Measurements from ENCODE around the gene PLEKHA4. TPM values are rescaled to one million over a fixed set of nuclear protein-coding genes. Genes with fewer than 3 reads are reported as not detected.

Gene PLEKHA4
- total and polyA plus RNA-seq, 2 of the 13 experiments (the other 11 are each of a cell fraction or from before 2014, with no cell fraction given): 4.8 to 6.0 TPM

DNA sequence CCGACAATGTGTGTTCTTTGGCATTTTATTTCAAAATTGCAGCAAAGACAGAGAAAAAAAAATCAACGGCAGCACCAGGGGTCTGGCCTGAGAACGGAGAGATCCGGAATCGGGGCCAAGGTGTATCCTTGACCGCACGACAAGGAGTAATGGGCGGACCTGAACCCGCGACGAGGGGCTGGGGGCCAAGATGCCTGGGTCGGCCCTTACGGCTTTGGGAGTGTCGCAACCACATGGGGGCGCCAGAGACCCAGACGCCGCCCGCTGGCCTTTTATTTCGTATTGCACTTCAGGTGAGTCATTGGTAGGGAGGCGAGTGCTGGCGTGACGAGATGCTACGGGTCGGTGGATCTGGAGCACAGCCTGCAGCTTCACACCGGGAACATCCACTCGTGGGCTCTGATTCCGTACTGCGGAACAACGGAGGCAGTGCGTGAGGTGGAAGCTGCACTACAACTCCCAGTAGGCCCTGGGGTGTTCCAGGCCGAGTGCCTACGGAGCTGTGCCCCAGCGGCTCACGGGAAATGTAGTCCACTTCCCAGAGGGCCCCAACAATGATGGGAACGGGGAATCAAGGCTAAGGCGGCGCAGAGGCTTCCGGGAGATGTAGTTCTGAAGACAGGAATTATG is 73.2 kb downstream of the PLEKHA4 start (continued):
- TF ChIP-seq, protein P1, sequence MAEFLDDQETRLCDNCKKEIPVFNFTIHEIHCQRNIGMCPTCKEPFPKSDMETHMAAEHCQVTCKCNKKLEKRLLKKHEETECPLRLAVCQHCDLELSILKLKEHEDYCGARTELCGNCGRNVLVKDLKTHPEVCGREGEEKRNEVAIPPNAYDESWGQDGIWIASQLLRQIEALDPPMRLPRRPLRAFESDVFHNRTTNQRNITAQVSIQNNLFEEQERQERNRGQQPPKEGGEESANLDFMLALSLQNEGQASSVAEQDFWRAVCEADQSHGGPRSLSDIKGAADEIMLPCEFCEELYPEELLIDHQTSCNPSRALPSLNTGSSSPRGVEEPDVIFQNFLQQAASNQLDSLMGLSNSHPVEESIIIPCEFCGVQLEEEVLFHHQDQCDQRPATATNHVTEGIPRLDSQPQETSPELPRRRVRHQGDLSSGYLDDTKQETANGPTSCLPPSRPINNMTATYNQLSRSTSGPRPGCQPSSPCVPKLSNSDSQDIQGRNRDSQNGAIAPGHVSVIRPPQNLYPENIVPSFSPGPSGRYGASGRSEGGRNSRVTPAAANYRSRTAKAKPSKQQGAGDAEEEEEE (CRISPR knock-in tag; IDR thresholded peaks at IDR 0.05; ENCODE audit: borderline replicate concordance): no peak
- TF ChIP-seq, protein P2, sequence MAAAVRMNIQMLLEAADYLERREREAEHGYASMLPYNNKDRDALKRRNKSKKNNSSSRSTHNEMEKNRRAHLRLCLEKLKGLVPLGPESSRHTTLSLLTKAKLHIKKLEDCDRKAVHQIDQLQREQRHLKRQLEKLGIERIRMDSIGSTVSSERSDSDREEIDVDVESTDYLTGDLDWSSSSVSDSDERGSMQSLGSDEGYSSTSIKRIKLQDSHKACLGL (CRISPR knock-in tag; IDR thresholded peaks at IDR 0.05): no peak
- TF ChIP-seq REL (CRISPR knock-in tag; conservative IDR thresholded peaks at IDR 0.05) (no peak), EEA1 (CRISPR knock-in tag; IDR thresholded peaks at IDR 0.05; ENCODE audit: borderline replicate concordance) (0 out of 2 replicates have a peak, but pooled peaks have one; percentile 34), NR3C1 (CRISPR knock-in tag; IDR thresholded peaks at IDR 0.05) (no peak), ZBTB7B (CRISPR knock-in tag; IDR thresholded peaks at IDR 0.05) (no peak), SOX5 (CRISPR knock-in tag; IDR thresholded peaks at IDR 0.05; ENCODE audit: borderline replicate concordance) (no peak), NFIB (CRISPR knock-in tag; IDR thresholded peaks at IDR 0.05; ENCODE audit: borderline replicate concordance) (no peak), POLR2AphosphoS5 (IDR thresholded peaks at IDR 0.05; ENCODE audit: low read depth, low read length) (no peak), ZNF720 (CRISPR knock-in tag; IDR thresholded peaks at IDR 0.05) (no peak), ZNF34 (CRISPR knock-in tag; IDR thresholded peaks at IDR 0.05; ENCODE audit: borderline replicate concordance) (no peak), STAT5B (CRISPR knock-in tag; IDR thresholded peaks at IDR 0.05) (no peak), ZNF570 (CRISPR knock-in tag; IDR thresholded peaks at IDR 0.05; ENCODE audit: borderline replicate concordance) (no peak), WIZ (CRISPR knock-in tag; IDR thresholded peaks at IDR 0.05) (no peak), ZNF552 (CRISPR knock-in tag; IDR thresholded peaks at IDR 0.05; ENCODE audit: borderline replicate concordance) (no peak), GABPB1 (CRISPR knock-in tag; IDR thresholded peaks at IDR 0.05) (peak; percentile 90), ZMYM2 (CRISPR knock-in tag; IDR thresholded peaks at IDR 0.05) (peak; percentile 77), ZNF251 (CRISPR knock-in tag; IDR thresholded peaks at IDR 0.05) (no peak), SUZ12 (IDR thresholded peaks at IDR 0.05; ENCODE audit: low read depth, low read length) (peak; percentile 99)
- TF ChIP-seq, protein P3, sequence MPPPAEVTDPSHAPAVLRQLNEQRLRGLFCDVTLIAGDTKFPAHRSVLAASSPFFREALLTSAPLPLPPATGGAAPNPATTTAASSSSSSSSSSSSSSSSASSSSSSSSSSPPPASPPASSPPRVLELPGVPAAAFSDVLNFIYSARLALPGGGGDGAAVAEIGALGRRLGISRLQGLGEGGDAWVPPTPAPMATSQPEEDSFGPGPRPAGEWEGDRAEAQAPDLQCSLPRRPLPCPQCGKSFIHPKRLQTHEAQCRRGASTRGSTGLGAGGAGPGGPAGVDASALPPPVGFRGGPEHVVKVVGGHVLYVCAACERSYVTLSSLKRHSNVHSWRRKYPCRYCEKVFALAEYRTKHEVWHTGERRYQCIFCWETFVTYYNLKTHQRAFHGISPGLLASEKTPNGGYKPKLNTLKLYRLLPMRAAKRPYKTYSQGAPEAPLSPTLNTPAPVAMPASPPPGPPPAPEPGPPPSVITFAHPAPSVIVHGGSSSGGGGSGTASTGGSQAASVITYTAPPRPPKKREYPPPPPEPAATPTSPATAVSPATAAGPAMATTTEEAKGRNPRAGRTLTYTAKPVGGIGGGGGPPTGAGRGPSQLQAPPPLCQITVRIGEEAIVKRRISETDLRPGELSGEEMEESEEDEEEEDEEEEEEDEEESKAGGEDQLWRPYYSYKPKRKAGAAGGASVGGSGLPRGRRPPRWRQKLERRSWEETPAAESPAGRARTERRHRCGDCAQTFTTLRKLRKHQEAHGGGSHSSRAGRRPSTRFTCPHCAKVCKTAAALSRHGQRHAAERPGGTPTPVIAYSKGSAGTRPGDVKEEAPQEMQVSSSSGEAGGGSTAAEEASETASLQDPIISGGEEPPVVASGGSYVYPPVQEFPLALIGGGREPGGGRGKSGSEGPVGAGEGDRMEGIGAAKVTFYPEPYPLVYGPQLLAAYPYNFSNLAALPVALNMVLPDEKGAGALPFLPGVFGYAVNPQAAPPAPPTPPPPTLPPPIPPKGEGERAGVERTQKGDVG (CRISPR knock-in tag; IDR thresholded peaks at IDR 0.05; ENCODE audit: borderline replicate concordance): no peak; the same call in 1 of the 2 replicates
- TF ChIP-seq, protein P4, sequence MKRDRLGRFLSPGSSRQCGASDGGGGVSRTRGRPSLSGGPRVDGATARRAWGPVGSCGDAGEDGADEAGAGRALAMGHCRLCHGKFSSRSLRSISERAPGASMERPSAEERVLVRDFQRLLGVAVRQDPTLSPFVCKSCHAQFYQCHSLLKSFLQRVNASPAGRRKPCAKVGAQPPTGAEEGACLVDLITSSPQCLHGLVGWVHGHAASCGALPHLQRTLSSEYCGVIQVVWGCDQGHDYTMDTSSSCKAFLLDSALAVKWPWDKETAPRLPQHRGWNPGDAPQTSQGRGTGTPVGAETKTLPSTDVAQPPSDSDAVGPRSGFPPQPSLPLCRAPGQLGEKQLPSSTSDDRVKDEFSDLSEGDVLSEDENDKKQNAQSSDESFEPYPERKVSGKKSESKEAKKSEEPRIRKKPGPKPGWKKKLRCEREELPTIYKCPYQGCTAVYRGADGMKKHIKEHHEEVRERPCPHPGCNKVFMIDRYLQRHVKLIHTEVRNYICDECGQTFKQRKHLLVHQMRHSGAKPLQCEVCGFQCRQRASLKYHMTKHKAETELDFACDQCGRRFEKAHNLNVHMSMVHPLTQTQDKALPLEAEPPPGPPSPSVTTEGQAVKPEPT (CRISPR knock-in tag; IDR thresholded peaks at IDR 0.05; ENCODE audit: low read depth): no peak
